Upper lobe of left lung (tissue), 4 donors: ENCODE results near the gene FOXD4.
"Not testable (repeated sequence)": the region's sequence is repeated elsewhere in the genome, so short reads cannot be mapped to it uniquely, and the experiment has no call there.

Source experiments
- EP300 ChIP-seq, 4 donors: sonication (generic); formaldehyde crosslinking; IDR thresholded peaks; one replicate each; pipeline ENCODE4 v1.5.1; 2017; ENCODE audit warnings: antibody characterized with exemption in 4 of 4, control low read depth in 2 of 4
- POLR2A ChIP-seq, 4 donors: fragments of 450-650 bp; IDR thresholded peaks; one replicate each; pipeline ENCODE4 v1.5.1; 2016 to 2017; ENCODE audit warnings: antibody characterized with exemption in 4 of 4, mild to moderate bottlenecking in 2 of 4
- TF ChIP-seq, protein P1 (sequence below), 6 experiments: fragments of 450-650 bp in 4 of 6; fragments of 200-600 bp in 2 of 6; sonication (generic) in 2 of 6; IDR thresholded peaks; one replicate each; pipeline ENCODE4 v1.5.1; 2016 to 2019; ENCODE audit warnings: antibody characterized with exemption in 6 of 6

- TF ChIP-seq, protein P1, sequence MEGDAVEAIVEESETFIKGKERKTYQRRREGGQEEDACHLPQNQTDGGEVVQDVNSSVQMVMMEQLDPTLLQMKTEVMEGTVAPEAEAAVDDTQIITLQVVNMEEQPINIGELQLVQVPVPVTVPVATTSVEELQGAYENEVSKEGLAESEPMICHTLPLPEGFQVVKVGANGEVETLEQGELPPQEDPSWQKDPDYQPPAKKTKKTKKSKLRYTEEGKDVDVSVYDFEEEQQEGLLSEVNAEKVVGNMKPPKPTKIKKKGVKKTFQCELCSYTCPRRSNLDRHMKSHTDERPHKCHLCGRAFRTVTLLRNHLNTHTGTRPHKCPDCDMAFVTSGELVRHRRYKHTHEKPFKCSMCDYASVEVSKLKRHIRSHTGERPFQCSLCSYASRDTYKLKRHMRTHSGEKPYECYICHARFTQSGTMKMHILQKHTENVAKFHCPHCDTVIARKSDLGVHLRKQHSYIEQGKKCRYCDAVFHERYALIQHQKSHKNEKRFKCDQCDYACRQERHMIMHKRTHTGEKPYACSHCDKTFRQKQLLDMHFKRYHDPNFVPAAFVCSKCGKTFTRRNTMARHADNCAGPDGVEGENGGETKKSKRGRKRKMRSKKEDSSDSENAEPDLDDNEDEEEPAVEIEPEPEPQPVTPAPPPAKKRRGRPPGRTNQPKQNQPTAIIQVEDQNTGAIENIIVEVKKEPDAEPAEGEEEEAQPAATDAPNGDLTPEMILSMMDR (IDR thresholded peaks at IDR 0.05), result not testable (repeated sequence)
- TF ChIP-seq POLR2A, EP300 (IDR thresholded peaks at IDR 0.05): not testable (repeated sequence)
Measured at GRCh38 chr9:94992-95391, 23.2 kb downstream of the FOXD4 start.
